Upper lobe of left lung (tissue), 6 donors: ENCODE measurements around the gene ATF1. TPM values are rescaled to one million over a fixed set of nuclear protein-coding genes. Genes with fewer than 3 reads are reported as not detected.

Experiments used
- ATAC-seq, 2 donors: fragments of 200-7000 bp; cut with Tn5 transposase; one replicate each; pipeline ENCODE4 v1.9.1; 2022; ENCODE audit warnings: mild to moderate bottlenecking in 2 of 2, moderate library complexity in 2 of 2; ENCODE audit not compliant: low FRiP score in 2 of 2
- DNase-seq, 2 donors: peaks; one replicate each; pipeline ENCODE4 v3.0.0-alpha.2; 2019 to 2020
- H3K27ac ChIP-seq, 4 donors: fragments of 200-600 bp; sonication (generic); one replicate each; pipeline ENCODE4 v1.5.1; 2016 to 2019
- H3K27me3 ChIP-seq, 4 donors: fragments of 200-600 bp; sonication (generic); one replicate each; pipeline ENCODE4 v1.5.1; 2017 to 2019
- H3K36me3 ChIP-seq, 4 donors: fragments of 200-600 bp; sonication (generic); one replicate each; pipeline ENCODE4 v1.5.1; 2016 to 2019
- H3K4me1 ChIP-seq, 4 donors: fragments of 200-600 bp; sonication (generic); one replicate each; pipeline ENCODE4 v1.5.1; 2018 to 2019
- H3K4me3 ChIP-seq, 4 donors: fragments of 200-600 bp; sonication (generic); one replicate each; pipeline ENCODE4 v1.5.1; 2017 to 2019; ENCODE audit warnings: mild to moderate bottlenecking in 2 of 4, moderate library complexity in 1 of 4
- H3K9me3 ChIP-seq, 4 donors: fragments of 200-600 bp; sonication (generic); one replicate each; pipeline ENCODE4 v1.5.1; 2018 to 2019
- EP300 ChIP-seq, 4 donors: sonication (generic); formaldehyde crosslinking; IDR thresholded peaks; one replicate each; pipeline ENCODE4 v1.5.1; 2017; ENCODE audit warnings: antibody characterized with exemption in 4 of 4, control low read depth in 2 of 4
- POLR2A ChIP-seq, 4 donors: fragments of 450-650 bp; IDR thresholded peaks; one replicate each; pipeline ENCODE4 v1.5.1; 2016 to 2017; ENCODE audit warnings: antibody characterized with exemption in 4 of 4, mild to moderate bottlenecking in 2 of 4
- POLR2AphosphoS5 ChIP-seq, 2 donors: sonication (generic); formaldehyde crosslinking; IDR thresholded peaks; one replicate each; pipeline ENCODE4 v1.5.1; 2017; ENCODE audit warnings: antibody characterized with exemption in 2 of 2
- WGBS, 2 donors: methylation state at CpG; one replicate each; pipeline ENCODE4 v1.1.5; 2017 to 2018; 5-methylcytosine and 5-hydroxymethylcytosine counted together
- total RNA-seq, 6 donors: library from RNA; depleted of rRNA in 4 of 6; stranded (reverse); fragments of >200 nt in 4 of 6; gene quantifications; one replicate each; pipeline versions ENCODE4 v1.1.0 to v1.2.1, GENCODE V29; 2016 to 2021
- TF ChIP-seq, protein P1 (sequence below), 6 experiments: fragments of 450-650 bp in 4 of 6; fragments of 200-600 bp in 2 of 6; sonication (generic) in 2 of 6; IDR thresholded peaks; one replicate each; pipeline ENCODE4 v1.5.1; 2016 to 2019; ENCODE audit warnings: antibody characterized with exemption in 6 of 6
- donor health status: DM: no; HTN: no; CAD: no; lungs with moderate emphysema.
- donor health status: DM: no; HTN: yes; CAD: no; lungs with severe emphysema.

ATF1 gene
- total RNA-seq, 6 donors from 2014 or later = 23.0 to 48.1 (median 33.9) TPM

DNA sequence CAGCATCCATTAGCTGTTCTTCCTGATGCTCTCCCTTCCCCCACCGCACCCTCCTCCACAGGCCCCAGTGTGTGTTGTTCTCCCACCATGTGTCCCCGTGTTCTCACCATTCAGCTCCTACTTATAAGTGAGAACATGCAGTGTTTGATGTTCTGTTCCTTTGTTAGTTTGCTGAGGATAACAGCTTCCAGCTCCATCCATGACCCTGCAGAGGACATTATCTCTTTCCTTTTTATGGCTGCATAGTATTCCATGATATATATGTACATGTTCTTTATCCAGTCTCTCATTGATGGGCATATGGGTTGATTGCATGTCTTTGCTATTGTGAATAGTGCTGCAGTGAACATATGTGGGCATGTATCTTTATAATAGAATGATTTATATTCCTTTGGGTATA lies 9.0 kb downstream of the ATF1 start:
- H3K27me3 ChIP-seq = no peaks in the 10 kb centered on the region
- H3K4me1 ChIP-seq = peaks cover 0 to 13% (median 0%) of the 10 kb centered on the region in 4 donors
- no peak for TF ChIP-seq POLR2AphosphoS5 (IDR thresholded peaks at IDR 0.05)
- TF ChIP-seq EP300 (IDR thresholded peaks at IDR 0.05) = no peak
- TF ChIP-seq, protein P1, sequence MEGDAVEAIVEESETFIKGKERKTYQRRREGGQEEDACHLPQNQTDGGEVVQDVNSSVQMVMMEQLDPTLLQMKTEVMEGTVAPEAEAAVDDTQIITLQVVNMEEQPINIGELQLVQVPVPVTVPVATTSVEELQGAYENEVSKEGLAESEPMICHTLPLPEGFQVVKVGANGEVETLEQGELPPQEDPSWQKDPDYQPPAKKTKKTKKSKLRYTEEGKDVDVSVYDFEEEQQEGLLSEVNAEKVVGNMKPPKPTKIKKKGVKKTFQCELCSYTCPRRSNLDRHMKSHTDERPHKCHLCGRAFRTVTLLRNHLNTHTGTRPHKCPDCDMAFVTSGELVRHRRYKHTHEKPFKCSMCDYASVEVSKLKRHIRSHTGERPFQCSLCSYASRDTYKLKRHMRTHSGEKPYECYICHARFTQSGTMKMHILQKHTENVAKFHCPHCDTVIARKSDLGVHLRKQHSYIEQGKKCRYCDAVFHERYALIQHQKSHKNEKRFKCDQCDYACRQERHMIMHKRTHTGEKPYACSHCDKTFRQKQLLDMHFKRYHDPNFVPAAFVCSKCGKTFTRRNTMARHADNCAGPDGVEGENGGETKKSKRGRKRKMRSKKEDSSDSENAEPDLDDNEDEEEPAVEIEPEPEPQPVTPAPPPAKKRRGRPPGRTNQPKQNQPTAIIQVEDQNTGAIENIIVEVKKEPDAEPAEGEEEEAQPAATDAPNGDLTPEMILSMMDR (IDR thresholded peaks at IDR 0.05) = no peak
- TF ChIP-seq POLR2A (IDR thresholded peaks at IDR 0.05) = no peak
- no peak overlapping the region for H3K4me3 ChIP-seq
- 97 to 98% methylated on average over 2 of the region's 2 CpGs for WGBS, 2 donors
- H3K27ac ChIP-seq = no peak overlapping the region
- DNase-seq (no peak), ATAC-seq (no peak)
- H3K36me3 ChIP-seq = peaks cover 0 to 17% (median 3%) of the 10 kb centered on the region in 4 donors
- no peaks in the 10 kb centered on the region for H3K9me3 ChIP-seq

DNA sequence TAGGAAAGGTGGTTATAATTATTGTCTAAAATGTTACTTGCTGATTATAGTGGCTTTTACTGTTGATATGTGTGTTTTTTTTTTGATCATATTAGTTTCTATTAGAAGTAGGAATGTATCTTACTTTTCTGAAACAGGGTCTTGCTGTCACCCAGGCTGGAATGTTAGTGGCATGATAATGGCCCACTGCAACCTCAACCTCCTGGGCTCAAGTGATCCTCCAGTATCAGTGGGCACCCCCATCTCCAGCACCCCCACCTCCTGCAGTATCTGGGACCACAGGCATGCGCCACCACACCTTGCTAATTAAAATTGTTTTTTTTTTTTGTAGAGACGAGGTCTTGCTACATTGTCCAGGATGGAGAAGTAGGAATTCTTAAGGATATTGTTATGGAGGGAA lies 11.3 kb downstream of the ATF1 start:
- Histone ChIP-seq H3K9me3 (no peaks in the 10 kb centered on the region), H3K36me3 (peaks cover 0 to 20% (median 3%) of the 10 kb centered on the region in 4 donors), H3K27me3 (no peaks in the 10 kb centered on the region), H3K27ac (no peak overlapping the region), H3K4me1 (no peaks in the 10 kb centered on the region), H3K4me3 (no peak overlapping the region)
- no peak for ATAC-seq
- WGBS, 2 donors = 90 to 93% methylated on average over 2 of the region's 2 CpGs
- DNase-seq = no peak
- TF ChIP-seq, protein P1 (IDR thresholded peaks at IDR 0.05) = no peak
- TF ChIP-seq POLR2A (IDR thresholded peaks at IDR 0.05) = no peak

DNA sequence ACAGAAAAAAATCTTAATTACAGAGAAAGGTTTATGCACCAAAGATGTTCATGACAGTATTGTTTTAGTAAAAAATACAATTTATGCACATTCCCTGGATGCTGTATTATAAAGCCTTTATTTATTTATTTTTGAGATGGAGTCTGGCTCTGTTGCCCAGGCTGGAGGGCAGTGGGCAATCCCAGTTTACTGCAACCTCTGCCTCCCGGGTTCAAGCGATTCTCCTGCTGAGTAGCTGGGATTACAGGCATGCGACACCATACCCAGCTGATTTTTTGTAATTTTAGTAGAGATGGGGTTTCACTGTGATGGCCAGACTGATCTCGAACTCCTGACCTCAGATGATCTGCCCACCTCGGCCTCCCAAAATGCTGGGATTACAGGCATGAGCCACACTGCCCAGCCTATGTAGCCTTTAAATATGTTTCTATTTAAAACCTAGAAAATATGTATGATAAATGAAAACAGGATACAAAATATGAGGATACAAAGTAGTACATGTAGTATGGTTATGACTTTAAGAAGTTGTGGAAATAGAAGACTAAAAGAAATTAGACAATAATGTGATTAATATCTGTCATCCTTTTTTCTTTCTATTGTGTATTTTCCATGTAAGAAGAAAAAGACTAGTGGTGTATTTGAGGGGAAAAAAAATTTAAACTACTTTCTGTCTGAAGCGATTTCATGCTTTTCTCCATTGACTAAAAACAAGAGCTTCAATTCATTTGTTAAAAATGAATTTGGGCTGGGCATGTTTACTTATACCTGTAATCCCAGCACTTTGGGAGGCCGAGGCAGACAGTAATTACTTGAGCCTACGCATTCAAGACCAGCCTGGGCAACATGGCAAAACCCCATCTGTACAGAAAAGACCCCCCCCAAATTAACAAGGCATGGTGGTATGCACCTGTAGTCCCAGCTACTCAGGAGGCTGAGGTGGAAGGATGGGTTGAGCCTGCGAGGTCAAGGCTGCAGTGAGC lies 13.1 kb downstream of the ATF1 start:
- ATAC-seq (no peak), DNase-seq (no peak)
- TF ChIP-seq POLR2AphosphoS5 (IDR thresholded peaks at IDR 0.05) (no peak), EP300 (IDR thresholded peaks at IDR 0.05) (no peak), POLR2A (IDR thresholded peaks at IDR 0.05) (no peak)
- TF ChIP-seq, protein P1 (IDR thresholded peaks at IDR 0.05) = no peak
- Histone ChIP-seq H3K4me3 (no peak overlapping the region), H3K4me1 (no peaks in the 10 kb centered on the region), H3K27me3 (no peaks in the 10 kb centered on the region), H3K27ac (no peak overlapping the region), H3K36me3 (peaks cover 0 to 25% (median 5%) of the 10 kb centered on the region in 4 donors), H3K9me3 (no peaks in the 10 kb centered on the region)
- 87 to 88% methylated on average over 9 of the region's 9 CpGs for WGBS, 2 donors

DNA sequence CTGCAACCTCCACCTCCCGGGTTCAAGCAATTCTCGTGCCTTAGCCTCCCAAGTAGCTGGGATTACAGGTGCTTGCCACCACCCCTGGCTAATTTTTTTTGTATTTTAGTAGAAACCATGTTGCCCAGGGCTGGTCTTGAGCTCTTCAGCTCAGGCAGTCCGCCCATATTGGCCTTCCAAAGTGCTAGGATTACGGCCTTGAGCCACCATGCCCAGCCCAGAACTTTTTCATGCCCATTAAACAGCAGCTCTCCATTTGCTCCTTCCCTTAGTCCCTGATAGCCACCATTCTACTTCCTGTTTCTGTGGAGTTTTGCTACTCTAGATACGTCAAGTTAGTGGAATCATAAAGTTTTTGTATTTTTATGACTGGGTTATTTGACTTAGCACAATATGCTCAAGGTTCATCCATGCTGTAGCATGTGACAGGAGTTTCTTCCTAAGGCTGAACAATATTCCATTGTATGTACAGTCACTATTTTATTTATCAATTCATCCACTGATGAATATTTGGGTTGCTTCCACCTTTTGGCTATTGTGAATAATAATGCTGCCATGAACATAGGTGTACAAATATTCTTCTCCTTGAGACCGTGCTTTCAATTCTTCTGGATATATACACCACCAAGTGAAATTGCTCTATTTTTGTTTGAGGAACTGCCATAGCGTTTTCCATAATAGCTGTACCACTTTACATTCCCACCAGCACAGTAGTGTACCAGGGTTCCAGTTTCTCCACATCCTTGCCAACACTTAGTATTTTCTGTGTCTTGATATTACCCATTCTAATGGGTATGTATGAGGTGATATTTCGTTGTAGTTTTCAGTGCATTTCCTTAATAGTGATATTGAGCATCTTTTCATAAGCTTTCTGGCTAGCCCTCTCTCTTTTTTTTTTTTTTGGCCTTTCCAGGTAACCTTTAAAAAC lies 15.0 kb downstream of the ATF1 start:
- no peak for DNase-seq
- no peak for ATAC-seq
- no peak overlapping the region for H3K4me3 ChIP-seq
- H3K27ac ChIP-seq = no peak overlapping the region
- H3K27me3 ChIP-seq = no peaks in the 10 kb centered on the region
- TF ChIP-seq EP300 (IDR thresholded peaks at IDR 0.05) = no peak
- TF ChIP-seq POLR2A (IDR thresholded peaks at IDR 0.05) = no peak
- TF ChIP-seq, protein P1 (IDR thresholded peaks at IDR 0.05) = no peak
- no peak for TF ChIP-seq POLR2AphosphoS5 (IDR thresholded peaks at IDR 0.05)
- no peaks in the 10 kb centered on the region for H3K9me3 ChIP-seq
- WGBS, 2 donors = 87 to 90% methylated on average over 8 of the region's 8 CpGs
- no peaks in the 10 kb centered on the region for H3K4me1 ChIP-seq
- peaks cover 0 to 31% (median 5%) of the 10 kb centered on the region in 4 donors for H3K36me3 ChIP-seq
